ENCODE data around the gene SPEM1.
"Not testable (repeated sequence)": the region's sequence is repeated elsewhere in the genome, so short reads cannot be mapped to it uniquely, and the experiment has no call there.

SPEM1 gene

DNA sequence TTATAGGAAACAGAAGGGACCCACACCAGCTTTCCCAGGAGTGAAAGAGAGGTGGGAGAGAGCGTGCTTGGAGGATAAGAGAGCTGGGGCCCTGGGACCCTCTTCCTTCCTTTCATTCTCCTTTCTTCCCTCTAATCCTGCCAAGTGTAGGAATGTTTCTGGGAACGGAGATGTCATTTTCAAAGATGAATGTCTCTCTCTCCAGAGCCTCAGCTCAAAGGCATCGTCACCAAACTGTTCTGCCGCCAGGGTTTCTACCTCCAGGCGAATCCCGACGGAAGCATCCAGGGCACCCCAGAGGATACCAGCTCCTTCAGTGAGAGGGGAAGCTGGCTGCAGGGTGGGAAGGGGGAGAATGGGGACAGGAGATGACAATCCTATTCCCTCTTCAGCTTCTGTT, 21.1 kb downstream of the SPEM1 start:
- DNase-seq (ENCODE audit: low read depth): no peak

- DNase-seq (ENCODE audit: low read depth): no peak
Observed at GRCh38 chr17:7442142-7442541, 22.0 kb downstream of the SPEM1 start.

DNA sequence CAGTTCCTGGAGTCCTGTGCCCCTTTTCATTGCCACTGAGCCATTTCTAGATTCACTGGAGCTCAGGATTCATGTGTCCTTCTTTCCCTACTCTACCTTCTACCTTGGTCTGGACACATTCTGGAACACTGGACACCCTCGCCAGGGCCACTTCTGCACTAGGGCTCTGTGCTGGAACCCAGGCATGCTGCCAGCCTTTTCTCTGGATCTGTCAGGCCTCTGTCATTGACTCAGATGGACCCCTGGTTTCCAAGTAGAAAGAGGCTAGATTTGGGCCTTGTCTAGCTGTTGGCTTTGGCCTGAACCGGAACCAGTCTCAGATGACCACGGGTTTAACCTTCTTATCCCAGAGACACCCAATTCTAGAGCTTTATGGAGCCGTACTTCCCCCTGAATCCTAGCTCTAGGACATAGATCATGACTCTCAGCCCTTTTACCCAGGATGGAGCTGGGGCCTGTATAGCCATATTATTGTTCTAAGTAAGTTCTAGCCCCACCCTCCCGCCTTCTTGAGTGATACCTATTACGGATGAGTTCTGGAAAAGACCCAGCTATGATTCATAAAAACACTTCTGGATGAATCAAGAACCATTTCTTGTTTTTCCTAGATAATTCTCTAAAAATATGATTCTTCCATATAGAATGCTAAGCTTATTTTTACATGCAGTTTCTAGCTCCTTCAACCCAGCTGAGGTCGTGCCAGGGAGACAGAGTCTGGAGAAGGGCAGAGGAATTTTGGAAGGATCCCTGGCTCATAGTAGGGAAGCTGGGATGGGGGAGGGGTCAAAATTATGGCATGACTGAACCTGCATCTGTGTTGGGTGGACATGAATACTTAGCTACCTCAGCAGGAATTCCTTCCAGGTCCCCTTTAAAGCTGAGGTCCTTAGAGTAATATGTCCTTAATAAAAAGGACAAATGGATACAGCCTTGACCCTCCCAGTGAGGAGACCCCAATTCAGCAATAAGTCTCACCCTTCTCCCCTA, 23.7 kb downstream of the SPEM1 start:
- DNase-seq (ENCODE audit: low read depth): no peak

DNA sequence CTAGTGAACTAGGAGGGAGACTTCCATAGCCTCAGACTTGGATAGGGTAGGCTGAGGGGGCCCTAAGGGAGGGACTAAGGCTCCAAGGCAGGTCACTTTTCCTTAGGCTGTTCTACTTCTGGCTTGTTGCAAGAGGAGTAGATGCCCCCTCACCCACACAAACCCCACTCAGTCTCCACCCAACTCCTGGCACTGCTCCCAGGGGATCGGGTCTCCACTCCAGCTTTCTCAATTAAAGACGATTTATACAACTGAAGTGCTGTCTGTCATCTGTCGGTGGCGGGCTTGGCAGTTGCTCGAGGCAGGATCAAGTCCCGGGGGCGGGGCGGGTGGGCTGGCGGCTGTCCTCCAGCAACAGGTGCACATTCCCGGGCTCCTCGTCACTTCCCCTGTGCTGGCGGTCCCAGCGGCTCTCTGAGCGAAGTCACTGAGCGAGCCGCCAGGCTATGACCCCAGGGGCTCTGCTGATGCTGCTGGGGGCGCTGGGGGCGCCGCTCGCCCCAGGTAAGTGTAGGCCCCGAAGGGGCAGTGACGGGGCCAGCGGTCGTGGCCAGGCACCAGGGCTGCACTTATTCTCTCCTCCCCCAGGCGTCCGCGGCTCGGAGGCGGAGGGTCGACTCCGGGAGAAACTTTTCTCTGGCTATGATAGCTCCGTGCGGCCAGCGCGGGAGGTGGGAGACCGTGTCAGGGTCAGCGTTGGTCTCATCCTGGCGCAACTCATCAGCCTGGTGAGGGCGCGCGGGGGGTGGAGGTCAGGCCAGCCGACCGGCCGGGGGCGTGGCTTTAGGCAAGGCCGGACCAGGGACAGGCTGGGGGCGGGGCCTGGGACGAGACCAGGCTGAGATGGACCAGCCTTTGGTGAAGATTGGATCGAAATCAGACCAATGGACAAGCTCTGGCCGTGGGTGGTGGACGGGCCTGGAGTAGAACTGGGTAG, 24.8 kb downstream of the SPEM1 start, which contains the start of gene CHRNB1:
Gene CHRNB1, plus strand, starts transcription at position 380 of the 937 bp plus-strand sequence. Its CDS starts 67 bp downstream, at position 447.
- DNase-seq (ENCODE audit: low read depth): no peak

GRCh38 chr17:7445619-7445968, 25.5 kb downstream of the SPEM1 start:
- DNase-seq (ENCODE audit: low read depth): no peak

GRCh38 chr17:7448461-7448860, 28.3 kb downstream of the SPEM1 start:
- DNase-seq (ENCODE audit: low read depth): no peak

- DNase-seq (ENCODE audit: low read depth): no peak
Observed at GRCh38 chr17:7459961-7460545, 39.9 kb downstream of the SPEM1 start.

- DNase-seq (ENCODE audit: low read depth): no peak
Observed at GRCh38 chr17:7460850-7461660, 40.9 kb downstream of the SPEM1 start.

GRCh38 chr17:7462474-7463371, 42.6 kb downstream of the SPEM1 start:
- DNase-seq (ENCODE audit: low read depth): no peak

DNA sequence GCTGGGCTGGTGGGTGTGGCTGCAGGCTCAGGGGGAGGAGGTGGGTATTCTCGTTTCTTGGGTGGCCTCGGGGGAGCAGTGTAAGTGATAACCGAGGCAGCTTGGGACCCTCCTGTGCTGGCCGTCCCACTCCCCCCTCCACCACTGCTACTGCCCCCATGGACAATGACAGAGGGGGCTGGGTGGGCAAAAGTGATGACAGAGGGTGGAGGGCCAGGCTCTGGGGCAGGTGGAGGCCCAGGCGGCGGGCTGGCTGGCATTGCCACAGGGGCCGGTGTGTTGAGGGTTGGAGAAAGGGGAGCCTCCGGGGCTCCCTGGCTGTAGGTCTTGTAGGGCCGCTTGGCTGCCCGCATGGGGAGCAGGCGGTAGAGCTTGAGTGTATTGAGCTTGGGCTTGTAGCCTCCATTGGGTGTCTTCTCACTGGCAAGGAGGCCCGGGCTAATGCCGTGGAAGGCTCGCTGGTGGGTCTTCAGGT, 43.3 kb downstream of the SPEM1 start:
- DNase-seq (ENCODE audit: low read depth): no peak

GRCh38 chr17:7464081-7464480, 44.0 kb downstream of the SPEM1 start:
- no peak for DNase-seq (ENCODE audit: low read depth)

GRCh38 chr17:7465597-7466275, 45.6 kb downstream of the SPEM1 start:
- no peak for DNase-seq (ENCODE audit: low read depth)

GRCh38 chr17:7466318-7466638, 46.2 kb downstream of the SPEM1 start:
- no peak for DNase-seq (ENCODE audit: low read depth)

DNA sequence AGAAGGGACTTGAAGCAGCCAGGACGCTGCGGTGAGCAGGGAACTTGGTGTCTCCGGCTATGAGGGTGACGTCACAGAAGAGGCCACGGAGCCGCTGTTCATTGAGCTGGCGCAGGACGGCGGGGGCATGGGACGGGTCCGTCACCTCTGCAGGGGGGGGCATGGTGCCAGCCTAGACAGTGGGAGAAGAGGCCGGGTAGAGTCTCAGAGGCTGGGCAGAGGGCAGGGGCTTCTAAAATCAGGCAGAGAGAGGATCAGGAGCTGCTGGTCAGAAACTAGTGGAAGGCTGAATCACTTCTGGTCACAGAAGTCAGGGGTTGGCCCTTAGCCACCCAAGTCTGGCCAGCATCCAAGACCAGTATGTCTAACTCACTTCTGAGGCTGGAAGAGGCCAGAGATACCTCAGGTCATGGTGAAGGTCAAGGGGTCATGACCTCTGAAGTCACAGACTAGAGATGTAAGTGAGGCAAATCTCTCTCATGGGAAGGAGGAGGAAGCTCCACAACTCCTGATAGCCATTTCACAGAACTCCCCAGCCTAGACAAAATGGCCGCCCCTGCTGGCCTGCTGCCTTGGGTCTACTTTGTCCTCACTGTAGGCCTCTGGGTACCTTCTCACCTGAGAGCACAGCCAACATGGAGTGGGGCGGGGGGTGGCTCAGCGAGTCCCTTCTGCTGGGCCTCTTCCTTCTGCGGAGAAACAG, 46.7 kb downstream of the SPEM1 start:
- no peak for DNase-seq (ENCODE audit: low read depth)

DNA sequence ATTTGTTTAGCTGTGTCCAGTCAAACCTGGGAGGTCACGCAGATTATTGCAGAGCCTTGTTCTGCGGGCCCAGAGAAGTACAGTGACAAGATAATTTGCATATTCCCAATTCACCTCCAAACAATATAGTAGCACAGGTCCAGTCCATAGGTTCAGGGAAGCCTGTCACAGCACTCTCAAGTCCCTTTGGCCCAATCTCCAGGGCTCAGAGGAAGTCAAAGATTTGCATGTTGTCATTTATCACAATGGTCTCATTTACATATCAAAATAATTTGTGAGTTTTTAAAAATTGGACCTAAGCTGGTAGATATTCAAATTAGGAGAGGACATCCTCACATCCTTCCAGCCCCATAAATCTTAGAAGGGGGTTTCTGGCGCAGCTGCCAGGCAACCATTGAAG, 47.4 kb downstream of the SPEM1 start:
- no peak for DNase-seq (ENCODE audit: low read depth)

GRCh38 chr17:7468290-7468689, 48.2 kb downstream of the SPEM1 start:
- no peak for DNase-seq (ENCODE audit: low read depth)

- no peak for DNase-seq (ENCODE audit: low read depth)
Observed at GRCh38 chr17:7468804-7469389, 48.8 kb downstream of the SPEM1 start.

DNA sequence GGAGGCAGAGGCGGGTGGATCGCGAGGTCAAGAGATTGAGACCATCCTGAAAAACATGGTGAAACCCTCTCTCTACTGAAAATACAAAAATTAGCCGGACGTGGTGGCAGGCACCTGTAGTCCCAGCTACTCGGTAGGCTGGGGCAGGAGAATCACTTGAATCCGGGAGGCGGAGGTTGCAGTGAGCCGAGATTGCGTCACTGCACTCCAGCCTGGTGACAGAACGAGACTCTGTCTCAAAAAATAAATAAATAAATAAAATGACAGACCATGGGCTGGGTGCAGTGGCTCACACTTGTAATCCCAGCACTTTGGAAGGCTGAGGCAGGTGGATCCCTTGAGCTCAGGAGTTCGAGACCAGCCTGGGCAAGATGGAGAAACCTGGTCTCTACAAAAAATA, 49.7 kb downstream of the SPEM1 start:
- DNase-seq (ENCODE audit: low read depth): not testable (repeated sequence)

Data from non-pigmented ciliary epithelial cell (primary cell).